Immature natural killer cell (primary cell): ENCODE measurements around the gene EBF4. TPM values are rescaled to one million over a fixed set of nuclear protein-coding genes. Genes with fewer than 3 reads are reported as not detected.
"Not testable (repeated sequence)": the region's sequence is repeated elsewhere in the genome, so short reads cannot be mapped to it uniquely, and the experiment has no call there.

Experiments used
- DNase-seq, 3 donors: peaks; one replicate each; pipeline ENCODE4 v3.0.0; 2022; ENCODE audit warnings: mixed read lengths in 1 of 3
- H3K27ac Mint-ChIP-seq, 6 donors: one replicate each; pipeline ENCODE4 v1.8.0; 2020; ENCODE audit warnings: mixed read lengths in 6 of 6, mild to moderate bottlenecking in 5 of 6, inconsistent platforms in 4 of 6, moderate library complexity in 3 of 6
- H3K27me3 Mint-ChIP-seq, 3 donors: one replicate each; pipeline ENCODE4 v1.8.0; 2020 to 2021; ENCODE audit warnings: low read depth in 3 of 3, mild to moderate bottlenecking in 3 of 3, mixed read lengths in 3 of 3, moderate library complexity in 3 of 3, inconsistent platforms in 1 of 3
- H3K36me3 Mint-ChIP-seq, 3 donors: one replicate each; pipeline ENCODE4 v1.8.0; 2020; ENCODE audit warnings: mixed read lengths in 3 of 3, inconsistent platforms in 2 of 3, mild to moderate bottlenecking in 2 of 3
- H3K4me1 Mint-ChIP-seq, 2 donors: one replicate each; pipeline ENCODE4 v1.8.0; 2020; ENCODE audit warnings: inconsistent platforms in 2 of 2, mild to moderate bottlenecking in 2 of 2, mixed read lengths in 2 of 2, moderate library complexity in 1 of 2
- H3K4me3 Mint-ChIP-seq, 5 donors: one replicate each; pipeline ENCODE4 v1.8.0; 2020; ENCODE audit warnings: mild to moderate bottlenecking in 5 of 5, mixed read lengths in 5 of 5, inconsistent platforms in 3 of 5, moderate library complexity in 3 of 5
- H3K9me3 Mint-ChIP-seq, 6 donors: one replicate each; pipeline ENCODE4 v1.8.0; 2020; ENCODE audit warnings: mild to moderate bottlenecking in 6 of 6, mixed read lengths in 6 of 6, inconsistent platforms in 4 of 6, moderate library complexity in 3 of 6
- polyA plus RNA-seq, 3 donors: library from polyadenylated mRNA; unstranded; fragments of 300-500 nt; fragmentation: Illumina TruSeq; gene quantifications; one replicate each; pipeline ENCODE4 v1.2.3, GENCODE V29; 2021

Gene EBF4
- polyA plus RNA-seq, 3 donors from 2014 or later: 1.3 to 1.8 (median 1.7) TPM

GRCh38 chr20:2690213-2690612 lies 2.4 kb upstream of the EBF4 start:
- H3K36me3 Mint-ChIP-seq: no peaks in the 10 kb centered on the region
- H3K4me1 Mint-ChIP-seq: peaks cover 42 to 48% of the 10 kb centered on the region in 2 donors
- H3K4me3 Mint-ChIP-seq: peak overlapping the region in 1 of 5 donors; percentile 11

GRCh38 chr20:2690718-2691117 lies 1.9 kb upstream of the EBF4 start:
- H3K9me3 Mint-ChIP-seq: no peaks in the 10 kb centered on the region
- peak overlapping the region; percentile 94 to 99 (median 96) for H3K4me3 Mint-ChIP-seq
- H3K27me3 Mint-ChIP-seq: peaks cover 8 to 17% (median 10%) of the 10 kb centered on the region in 3 donors
- peaks cover 37 to 48% of the 10 kb centered on the region in 2 donors for H3K4me1 Mint-ChIP-seq
- no peaks in the 10 kb centered on the region for H3K36me3 Mint-ChIP-seq
- DNase-seq: no peak
- peak overlapping the region; percentile 9 to 97 (median 81) for H3K27ac Mint-ChIP-seq

More at GRCh38 chr20:2690213-2690612, 2.4 kb upstream of the EBF4 start:
- no peaks in the 10 kb centered on the region for H3K9me3 Mint-ChIP-seq
- H3K27me3 Mint-ChIP-seq: peaks cover 8 to 17% (median 8%) of the 10 kb centered on the region in 3 donors
- H3K27ac Mint-ChIP-seq: peak overlapping the region in 4 of 6 donors; percentile 33 to 90 (median 59)
- no peak for DNase-seq

DNA sequence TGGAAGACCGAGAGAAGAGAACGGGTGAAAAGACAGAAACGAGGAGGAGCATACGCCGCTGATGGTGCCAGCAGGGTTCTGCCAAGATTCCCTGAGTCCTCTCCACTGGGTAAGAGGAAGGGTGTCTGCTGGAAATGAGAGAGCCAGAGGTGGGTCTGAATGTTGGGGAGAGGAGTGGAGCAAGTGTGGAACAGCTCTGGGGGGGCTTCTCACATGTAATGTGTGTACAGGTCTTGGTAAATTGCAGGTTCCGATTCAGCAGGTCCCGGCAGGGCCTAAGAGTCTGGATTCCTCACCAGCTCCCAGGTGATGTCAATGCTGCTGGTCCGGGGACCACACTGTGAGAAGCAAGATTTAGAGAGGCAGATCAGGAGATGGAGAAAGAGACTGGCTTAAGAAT lies 1.5 kb upstream of the EBF4 start:
- peaks cover 10 to 17% (median 11%) of the 10 kb centered on the region in 3 donors for H3K27me3 Mint-ChIP-seq

DNA sequence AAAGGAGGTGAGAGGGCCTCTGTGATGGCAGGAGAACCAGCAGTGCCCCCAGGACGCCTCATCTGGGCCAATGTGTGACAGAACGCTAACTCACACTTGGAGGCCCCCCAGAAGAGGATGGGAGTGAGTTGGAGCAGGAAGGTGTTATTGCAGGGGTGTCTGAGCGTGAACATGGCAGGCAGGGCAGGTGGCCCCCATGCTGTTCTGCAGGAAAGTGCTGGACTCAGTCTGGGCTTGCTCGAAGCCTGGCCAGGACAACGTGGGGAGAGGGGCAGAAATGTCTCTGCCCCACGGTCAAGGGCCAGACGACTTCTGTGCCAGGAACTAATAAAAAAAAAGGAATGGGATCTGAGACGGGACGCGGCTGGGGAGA lies 931 bp upstream of the EBF4 start:
- Mint-ChIP-seq H3K4me1 (peaks cover 37 to 48% of the 10 kb centered on the region in 2 donors), H3K4me3 (peak overlapping the region; percentile 94 to 99 (median 96)), H3K9me3 (no peaks in the 10 kb centered on the region), H3K36me3 (no peaks in the 10 kb centered on the region), H3K27ac (peak overlapping the region; percentile 82 to 97 (median 92)), H3K27me3 (peaks cover 11 to 17% (median 12%) of the 10 kb centered on the region in 3 donors)
- DNase-seq: no peak

More for the DNA sequence above, 1.5 kb upstream of the EBF4 start:
- no peaks in the 10 kb centered on the region for H3K36me3 Mint-ChIP-seq
- peaks cover 37 to 48% of the 10 kb centered on the region in 2 donors for H3K4me1 Mint-ChIP-seq
- DNase-seq: no peak
- no peaks in the 10 kb centered on the region for H3K9me3 Mint-ChIP-seq
- peak overlapping the region; percentile 94 to 99 (median 96) for H3K4me3 Mint-ChIP-seq
- H3K27ac Mint-ChIP-seq: peak overlapping the region; percentile 15 to 97 (median 91)

- Mint-ChIP-seq H3K9me3 (no peaks in the 10 kb centered on the region), H3K27ac (no peak overlapping the region), H3K36me3 (no peaks in the 10 kb centered on the region), H3K4me3 (no peak overlapping the region), H3K4me1 (peaks cover 31 to 42% of the 10 kb centered on the region in 2 donors), H3K27me3 (peaks cover 12 to 16% (median 12%) of the 10 kb centered on the region in 3 donors)
- DNase-seq: peak in 2 of 3 donors; percentile 28 to 43
Measured at GRCh38 chr20:2692886-2693285, 306 bp downstream of the EBF4 start.

GRCh38 chr20:2693286-2694007 lies 867 bp downstream of the EBF4 start:
- no peaks in the 10 kb centered on the region for H3K9me3 Mint-ChIP-seq
- H3K36me3 Mint-ChIP-seq: no peaks in the 10 kb centered on the region
- peaks cover 12 to 14% (median 12%) of the 10 kb centered on the region in 3 donors for H3K27me3 Mint-ChIP-seq
- H3K4me1 Mint-ChIP-seq: peaks cover 25 to 36% of the 10 kb centered on the region in 2 donors
- peak; percentile 54 to 69 (median 65) for DNase-seq
- no peak overlapping the region for H3K27ac Mint-ChIP-seq
- peak overlapping the region in 3 of 5 donors; percentile 17 to 58 (median 36) for H3K4me3 Mint-ChIP-seq

- Mint-ChIP-seq H3K27ac (no peak overlapping the region), H3K9me3 (no peaks in the 10 kb centered on the region)
Measured at GRCh38 chr20:2694008-2694471, 1.5 kb downstream of the EBF4 start.

GRCh38 chr20:2694519-2694918 lies 1.9 kb downstream of the EBF4 start:
- peaks cover 12 to 14% (median 12%) of the 10 kb centered on the region in 3 donors for H3K27me3 Mint-ChIP-seq

More at GRCh38 chr20:2694008-2694471, 1.5 kb downstream of the EBF4 start:
- Mint-ChIP-seq H3K4me1 (peaks cover 22 to 30% of the 10 kb centered on the region in 2 donors), H3K4me3 (peak overlapping the region; percentile 2 to 58 (median 36)), H3K27me3 (peaks cover 12 to 14% (median 12%) of the 10 kb centered on the region in 3 donors), H3K36me3 (no peaks in the 10 kb centered on the region)
- DNase-seq: no peak

DNA sequence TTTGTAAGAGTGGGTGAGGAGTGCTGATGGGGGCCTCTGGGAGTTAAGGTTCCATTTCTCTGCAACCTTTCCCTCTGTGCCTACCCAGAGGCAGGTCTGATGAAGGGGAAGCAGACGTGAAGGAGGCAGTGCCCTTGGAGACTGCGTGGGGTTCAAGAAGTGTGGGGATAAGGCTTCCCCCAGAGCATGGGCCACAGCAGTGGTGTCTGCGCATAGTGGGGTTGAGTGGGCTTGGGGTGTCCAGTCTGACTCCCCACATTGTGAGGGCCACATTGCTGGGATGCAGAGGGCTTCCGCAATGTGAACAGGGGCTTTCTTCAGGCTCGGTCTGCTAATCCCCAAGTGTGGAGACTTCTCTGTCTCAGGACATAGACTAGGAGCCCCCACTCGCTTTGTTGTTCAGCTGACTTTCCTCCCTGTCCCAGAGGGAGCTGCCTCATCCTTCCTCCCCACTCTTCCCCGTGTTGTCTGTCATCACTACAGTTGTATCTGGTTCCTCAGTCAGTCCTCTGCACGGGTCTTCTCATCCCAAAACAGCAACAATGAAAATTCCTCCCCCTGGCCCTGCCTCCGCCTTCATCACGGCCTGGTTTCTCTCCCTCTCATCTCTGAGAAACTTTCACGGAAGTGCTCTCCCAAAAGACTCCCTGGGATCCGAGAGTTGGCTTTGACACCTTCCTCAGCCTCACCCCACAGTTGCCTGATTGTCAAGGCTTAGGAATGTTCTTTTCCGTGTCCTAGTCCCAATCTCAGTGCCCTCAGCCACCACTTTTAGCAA lies 2.8 kb downstream of the EBF4 start:
- Mint-ChIP-seq H3K4me1 (peaks cover 21 to 22% of the 10 kb centered on the region in 2 donors), H3K4me3 (peak overlapping the region; percentile 41 to 78 (median 66)), H3K27me3 (peaks cover 12 to 14% (median 12%) of the 10 kb centered on the region in 3 donors), H3K27ac (peak overlapping the region in 4 of 6 donors; percentile 7 to 72 (median 38)), H3K36me3 (peaks cover 0 to 4% (median 0%) of the 10 kb centered on the region in 3 donors), H3K9me3 (no peaks in the 10 kb centered on the region)
- DNase-seq: no peak

More at GRCh38 chr20:2694519-2694918, 1.9 kb downstream of the EBF4 start:
- peak overlapping the region in 2 of 6 donors; percentile 72 to 78 for H3K27ac Mint-ChIP-seq
- H3K4me3 Mint-ChIP-seq: peak overlapping the region in 4 of 5 donors; percentile 48 to 78 (median 68)
- no peaks in the 10 kb centered on the region for H3K36me3 Mint-ChIP-seq
- no peaks in the 10 kb centered on the region for H3K9me3 Mint-ChIP-seq
- H3K4me1 Mint-ChIP-seq: peaks cover 22 to 25% of the 10 kb centered on the region in 2 donors
- no peak for DNase-seq

DNA sequence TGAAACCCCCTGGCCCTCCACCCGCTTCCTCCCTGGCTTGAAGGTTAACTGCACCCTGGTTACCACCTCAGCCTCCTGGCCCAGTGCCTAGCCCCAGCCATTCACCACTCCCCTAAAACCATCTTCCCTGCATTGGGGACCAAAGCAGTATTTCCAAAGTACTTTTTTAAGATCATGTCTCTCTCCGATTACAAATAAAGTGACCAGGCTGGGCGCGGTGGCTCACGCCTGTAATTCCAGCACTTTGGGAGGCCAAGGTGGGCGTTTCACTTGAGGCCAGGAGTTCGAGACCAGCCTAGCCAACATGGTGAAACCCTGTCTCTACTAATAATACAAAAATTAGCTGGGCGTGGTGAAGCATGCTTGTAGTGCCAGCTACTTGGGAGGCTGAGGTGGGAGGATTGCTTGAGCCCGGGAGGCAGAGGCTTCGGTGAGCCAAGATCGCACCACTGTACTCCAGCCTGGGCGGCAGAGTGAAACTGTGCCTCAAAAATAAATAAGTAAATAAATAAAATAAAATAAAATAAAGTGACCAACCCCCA lies 3.5 kb downstream of the EBF4 start:
- not testable (repeated sequence) for DNase-seq, H3K9me3 Mint-ChIP-seq, H3K36me3 Mint-ChIP-seq
- Mint-ChIP-seq H3K4me3 (peak overlapping the region in 1 of 5 donors; percentile 40), H3K27me3 (peaks cover 7 to 14% (median 12%) of the 10 kb centered on the region in 3 donors), H3K27ac (peak overlapping the region in 1 of 6 donors; percentile 21), H3K4me1 (peaks cover 18 to 21% of the 10 kb centered on the region in 2 donors)

DNA sequence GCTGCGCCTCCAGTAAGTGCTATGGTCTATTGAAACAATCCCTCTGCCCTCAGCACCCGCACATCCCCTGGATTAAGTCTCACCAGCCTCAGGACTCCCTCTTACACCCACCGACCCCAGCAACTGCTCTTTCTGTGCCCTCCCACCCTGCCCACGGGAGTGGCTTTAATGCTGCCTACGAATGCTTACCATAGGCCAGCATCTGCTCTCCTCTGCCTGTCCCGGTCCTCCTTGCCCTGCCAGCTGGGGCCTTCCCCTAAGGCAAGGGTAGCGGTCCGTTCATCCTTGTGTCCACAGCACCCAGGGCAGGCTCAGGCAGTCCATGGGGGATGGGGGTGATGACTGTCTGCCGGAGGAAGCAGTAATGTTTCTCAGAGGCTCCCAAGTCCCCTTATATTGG lies 4.1 kb downstream of the EBF4 start:
- no peak overlapping the region for H3K4me3 Mint-ChIP-seq
- peaks cover 0 to 5% (median 0%) of the 10 kb centered on the region in 3 donors for H3K36me3 Mint-ChIP-seq
- peaks cover 7 to 11% (median 9%) of the 10 kb centered on the region in 3 donors for H3K27me3 Mint-ChIP-seq
- H3K27ac Mint-ChIP-seq: no peak overlapping the region
- no peaks in the 10 kb centered on the region for H3K9me3 Mint-ChIP-seq
- no peak for DNase-seq
- peaks cover 12 to 15% of the 10 kb centered on the region in 2 donors for H3K4me1 Mint-ChIP-seq

DNA sequence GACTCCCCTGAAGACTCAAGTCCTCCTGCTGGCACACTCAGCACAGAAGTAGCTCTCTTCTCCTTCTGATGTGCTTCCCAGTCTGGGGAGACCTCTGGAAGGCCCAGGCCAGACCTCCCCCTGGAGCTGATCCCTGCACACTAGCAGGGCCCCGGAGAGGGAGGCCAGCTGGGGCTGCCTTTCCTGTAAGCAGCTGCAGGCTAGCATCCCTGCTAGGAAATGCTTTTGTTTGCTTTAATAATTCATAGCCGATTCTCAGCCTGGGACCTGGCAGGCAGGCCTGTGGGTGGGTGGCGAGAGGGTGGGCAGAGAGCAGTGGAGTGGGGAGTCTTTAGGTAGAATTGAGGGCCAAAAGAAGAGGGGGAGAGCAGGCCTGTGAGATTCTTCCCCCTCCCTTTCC lies 5.2 kb downstream of the EBF4 start:
- Mint-ChIP-seq H3K27ac (no peak overlapping the region), H3K4me1 (peaks cover 7 to 8% of the 10 kb centered on the region in 2 donors), H3K4me3 (no peak overlapping the region), H3K27me3 (peaks cover 4 to 7% (median 5%) of the 10 kb centered on the region in 3 donors), H3K9me3 (no peaks in the 10 kb centered on the region), H3K36me3 (peaks cover 0 to 5% (median 0%) of the 10 kb centered on the region in 3 donors)
- no peak for DNase-seq

DNA sequence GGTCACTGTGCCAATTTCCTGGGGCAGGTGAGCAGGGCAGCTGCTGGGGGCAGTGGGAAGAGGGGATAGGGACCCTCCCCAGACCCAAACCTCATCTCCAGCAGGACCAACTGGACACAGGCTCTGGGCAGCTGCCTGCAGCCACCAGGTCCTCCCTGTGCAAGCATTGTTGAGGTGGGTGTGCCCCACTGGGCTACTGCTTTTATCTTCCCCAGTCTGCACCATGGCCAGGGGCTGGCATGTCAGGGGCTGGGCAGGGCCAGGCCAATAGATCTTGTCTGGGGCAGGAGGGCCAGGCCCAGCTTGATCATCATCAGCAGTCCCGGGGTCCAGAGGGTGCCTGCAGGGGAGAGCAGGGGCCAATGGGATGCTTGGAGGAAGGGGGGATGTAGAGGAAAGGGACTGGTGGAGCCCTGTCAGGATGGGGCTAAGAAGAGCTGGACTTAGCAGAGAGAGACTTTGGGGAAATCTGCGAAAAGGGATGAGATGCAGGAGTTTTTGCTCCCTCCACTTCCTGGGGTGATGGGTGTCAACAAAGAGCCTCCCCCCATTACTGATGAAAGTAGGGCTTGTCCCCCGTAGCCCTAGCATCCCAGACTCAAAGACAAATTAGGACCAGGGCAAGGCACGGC lies 5.7 kb downstream of the EBF4 start:
- H3K27me3 Mint-ChIP-seq: peaks cover 4 to 7% (median 5%) of the 10 kb centered on the region in 3 donors
- no peaks in the 10 kb centered on the region for H3K9me3 Mint-ChIP-seq
- H3K4me3 Mint-ChIP-seq: no peak overlapping the region
- H3K36me3 Mint-ChIP-seq: peaks cover 0 to 5% (median 0%) of the 10 kb centered on the region in 3 donors
- peaks cover 7 to 8% of the 10 kb centered on the region in 2 donors for H3K4me1 Mint-ChIP-seq
- no peak for DNase-seq
- no peak overlapping the region for H3K27ac Mint-ChIP-seq
